T-helper 2 cell treated with Interferon-gamma antibody and Interleukin-4, amounts not matched to agents 100 ng/mL and 5 ng/mL, for 36 hours (primary cell): ENCODE data around the gene COL8A1. TPM values are rescaled to one million over a fixed set of nuclear protein-coding genes. Genes with fewer than 3 reads are reported as not detected.
"Not testable (repeated sequence)": the region's sequence is repeated elsewhere in the genome, so short reads cannot be mapped to it uniquely, and the experiment has no call there.

Experiments
- intact Hi-C: fragments of 100-400 bp; cut with micrococcal nuclease; formaldehyde crosslinking; loops from one replicate; pipeline ENCODE4 v1.15.1; 2023
- total RNA-seq: library from RNA; stranded (reverse); gene quantifications from 2 replicates; pipeline ENCODE4 v1.2.3, GENCODE V29; 2022

The COL8A1 gene
- total RNA-seq, 1 donor from 2014 or later = not detected

DNA sequence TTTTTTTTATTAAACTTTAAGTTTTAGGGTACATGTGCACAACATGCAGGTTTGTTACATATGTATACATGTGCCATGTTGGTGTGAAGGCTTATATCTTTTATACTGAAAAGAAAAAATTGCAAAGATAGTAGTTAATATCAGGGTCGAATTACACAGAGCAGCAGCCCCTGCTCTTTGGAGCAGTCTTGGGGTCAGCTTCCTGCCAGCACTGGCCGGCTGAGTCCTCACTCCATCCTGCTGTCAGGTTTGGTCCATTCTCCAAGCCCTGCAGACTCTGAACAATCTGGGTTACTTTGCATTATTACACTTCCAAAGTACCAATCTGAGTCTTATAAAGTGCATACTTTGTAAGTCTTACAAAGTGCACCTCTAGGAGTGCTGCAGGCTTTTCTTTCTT lies 66.0 kb downstream of the COL8A1 start:
- intact Hi-C loops = no loop called here

DNA sequence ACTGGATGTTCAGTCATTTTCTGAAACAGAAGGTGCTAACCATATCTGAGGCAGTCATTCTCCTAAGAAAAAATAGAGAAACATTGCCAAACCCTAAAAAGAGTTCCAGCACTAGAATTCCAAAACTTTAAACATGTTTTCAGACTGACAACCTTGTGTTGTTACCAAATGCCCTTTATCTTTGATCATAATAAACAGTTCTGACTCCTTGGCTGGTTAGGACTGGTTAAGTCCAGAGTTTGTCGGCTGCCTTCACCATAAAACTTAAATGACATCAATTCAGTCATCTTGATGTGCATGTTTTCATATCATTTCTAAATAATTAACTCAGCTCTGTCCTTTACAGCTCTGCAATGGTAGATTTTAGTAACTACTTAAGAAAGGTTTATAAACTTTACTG lies 68.0 kb downstream of the COL8A1 start:
- intact Hi-C loops = no loop called here

DNA sequence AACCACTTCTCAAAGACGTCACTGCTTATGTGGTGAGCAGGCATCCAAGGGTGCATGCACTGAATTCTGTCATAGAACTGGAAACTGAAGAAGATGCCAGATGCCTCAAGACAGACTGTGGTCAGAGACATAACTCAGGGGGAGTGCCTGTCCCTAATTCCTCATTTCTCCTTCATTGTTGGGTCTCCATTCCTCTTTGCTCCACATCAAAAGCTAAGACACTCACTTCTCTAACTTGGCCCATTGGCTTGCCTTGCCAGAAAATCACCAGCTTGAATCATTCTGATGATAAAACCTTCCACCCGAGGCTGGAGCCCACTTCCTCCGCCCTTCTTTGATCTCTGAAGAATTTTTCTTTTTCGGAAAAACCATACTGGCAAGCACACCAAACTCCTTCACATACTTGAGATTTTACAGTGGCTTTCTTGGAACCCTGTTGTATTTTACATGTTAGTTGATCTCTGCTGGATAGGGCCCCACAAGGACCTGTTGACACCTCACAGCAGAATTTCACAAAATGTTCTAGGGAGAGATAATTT lies 69.9 kb downstream of the COL8A1 start:
- intact Hi-C loops = no loop called here

DNA sequence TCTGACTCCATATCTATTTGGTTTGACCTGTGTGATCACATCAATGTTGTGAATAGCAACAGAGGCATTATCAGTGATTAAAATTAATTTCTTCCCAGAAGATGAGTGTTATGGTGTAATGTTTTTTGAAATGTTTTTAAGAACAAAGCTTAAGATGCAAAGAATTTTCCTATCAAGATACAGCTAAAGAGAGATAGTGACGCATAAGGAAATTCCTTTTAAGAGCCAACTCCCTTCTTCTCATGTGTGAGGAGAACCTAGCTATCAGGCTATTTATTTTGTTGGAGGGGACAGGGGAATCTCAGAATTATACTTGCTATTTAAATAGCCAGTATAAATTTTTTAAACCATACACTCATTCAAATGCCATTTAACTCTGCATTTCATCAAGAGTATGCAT lies 71.3 kb downstream of the COL8A1 start:
- intact Hi-C loops = no loop called here

DNA sequence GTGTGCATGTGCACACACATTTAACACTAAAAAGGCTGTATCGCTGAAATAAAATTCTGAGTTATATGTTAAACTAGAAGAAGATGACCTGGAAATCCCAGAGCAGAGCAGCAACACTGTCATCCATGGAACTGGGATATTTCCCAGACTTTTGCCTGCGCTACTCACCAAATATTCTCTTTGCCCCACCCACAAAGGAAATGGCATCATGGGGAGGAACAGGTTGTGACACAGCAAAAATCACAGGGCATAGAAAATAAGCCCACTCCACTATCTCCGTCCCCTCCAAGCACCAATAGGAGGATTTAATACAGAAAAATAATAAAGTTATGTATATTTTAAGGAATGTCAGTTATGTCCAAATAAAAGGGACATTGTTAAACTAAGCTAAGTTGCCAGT lies 71.7 kb downstream of the COL8A1 start:
- intact Hi-C loops = no loop called here

DNA sequence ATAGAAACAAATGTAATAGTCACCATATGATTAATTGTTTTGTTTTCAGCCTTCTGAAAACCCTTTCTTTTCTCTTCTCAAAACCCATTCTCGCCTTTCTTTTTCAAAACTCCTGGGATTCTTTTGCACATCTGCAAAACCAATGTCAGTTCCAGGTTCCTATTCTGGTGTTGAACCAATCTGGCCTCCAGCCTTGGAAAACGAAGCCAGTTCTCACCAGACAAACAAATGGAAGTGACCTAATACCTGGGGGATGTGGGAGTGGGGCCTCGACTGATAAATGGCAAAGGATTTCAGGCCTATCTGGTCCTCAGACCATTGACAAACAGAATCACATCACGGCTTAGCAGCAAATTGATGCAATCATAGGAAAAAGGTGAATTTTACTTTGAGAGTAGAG lies 73.0 kb downstream of the COL8A1 start:
- intact Hi-C loops = no loop called here

DNA sequence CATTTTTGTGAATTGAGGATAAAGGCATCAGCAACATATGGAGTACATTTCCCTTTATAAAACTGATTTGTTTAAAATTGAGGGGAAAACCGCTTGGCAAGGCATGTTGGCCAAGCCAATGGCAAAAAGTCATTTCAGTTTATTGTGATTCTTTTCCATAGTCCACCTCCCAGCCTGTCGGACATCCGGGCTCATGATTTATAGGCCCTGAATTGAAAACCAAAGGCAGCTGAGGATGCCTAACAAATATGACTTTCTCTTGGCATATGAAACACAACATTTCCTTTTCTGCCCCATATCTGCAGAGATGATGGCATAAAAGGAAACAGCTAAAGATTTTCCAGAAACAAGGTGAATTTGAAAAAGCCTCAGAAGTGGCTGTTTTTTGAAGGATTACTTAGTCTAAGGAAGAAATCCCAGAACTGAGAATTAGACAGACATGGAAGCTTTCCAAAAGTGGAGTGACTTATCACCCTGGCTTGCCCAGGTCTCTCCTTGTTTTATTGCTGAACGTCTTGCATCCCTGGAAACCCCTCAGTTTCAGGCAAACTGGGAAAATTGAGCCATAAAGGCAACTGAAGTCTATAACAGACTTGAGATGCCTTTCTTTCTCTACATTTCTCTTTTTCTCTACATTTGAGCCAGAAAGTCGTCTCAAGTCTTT lies 74.0 kb downstream of the COL8A1 start:
- intact Hi-C loops = no loop called here

DNA sequence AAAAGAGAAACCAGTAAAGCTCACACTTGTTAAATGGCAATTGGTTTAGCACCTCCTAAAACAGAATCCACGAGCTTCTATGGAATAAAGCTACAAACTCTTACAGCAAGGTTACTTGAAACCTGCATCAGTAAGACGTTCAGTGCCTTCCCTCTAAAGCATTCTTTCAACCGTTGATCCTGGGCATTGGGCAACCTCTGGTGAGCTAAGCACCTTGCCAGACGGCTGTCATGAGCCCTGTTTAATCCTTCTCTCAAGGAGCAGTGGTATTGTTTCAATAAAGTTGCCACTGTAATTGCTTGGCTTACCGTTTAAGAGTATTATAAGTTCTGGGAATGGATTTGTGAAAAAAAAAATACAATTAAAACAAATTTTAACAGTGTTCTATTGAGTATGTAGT lies 75.0 kb downstream of the COL8A1 start:
- intact Hi-C loops = no loop called here

DNA sequence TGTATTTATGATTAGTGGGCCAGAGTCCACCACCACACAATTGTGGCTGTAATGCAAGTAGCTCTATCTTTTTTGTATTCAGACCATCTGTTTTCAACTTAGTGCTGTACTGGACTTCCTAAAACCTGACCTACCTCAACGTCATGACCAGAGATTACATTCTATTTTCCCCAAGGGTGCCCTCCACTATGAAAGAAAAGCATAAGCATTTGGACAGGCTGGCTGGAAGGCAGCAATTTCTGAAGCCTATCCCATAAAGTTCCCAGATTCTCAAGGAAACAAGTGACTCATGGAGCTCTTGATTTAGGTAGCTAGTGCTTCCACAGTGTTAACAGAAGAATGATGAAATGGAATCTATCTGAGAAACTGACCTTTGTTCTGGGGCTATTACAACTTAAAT lies 75.8 kb downstream of the COL8A1 start:
- intact Hi-C loops = no loop called here

DNA sequence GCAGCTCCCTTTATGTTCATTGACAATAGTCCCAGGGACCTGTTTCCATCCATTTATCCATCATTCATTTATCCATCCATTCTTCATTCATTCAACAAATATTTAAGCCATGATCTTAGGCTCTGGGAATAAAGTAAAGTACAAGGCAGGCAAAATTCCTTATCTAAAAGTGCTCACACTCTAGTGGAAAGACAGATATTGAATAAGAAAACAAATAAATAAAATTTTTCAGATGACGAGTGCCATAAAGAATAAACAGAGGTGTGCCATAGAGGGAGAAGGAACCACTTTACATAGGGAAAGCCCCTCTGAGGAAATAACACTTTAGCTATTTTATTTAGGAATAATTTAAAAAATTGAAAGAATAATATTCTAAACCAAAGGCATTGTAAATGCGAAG lies 76.2 kb downstream of the COL8A1 start:
- intact Hi-C loops = no loop called here

DNA sequence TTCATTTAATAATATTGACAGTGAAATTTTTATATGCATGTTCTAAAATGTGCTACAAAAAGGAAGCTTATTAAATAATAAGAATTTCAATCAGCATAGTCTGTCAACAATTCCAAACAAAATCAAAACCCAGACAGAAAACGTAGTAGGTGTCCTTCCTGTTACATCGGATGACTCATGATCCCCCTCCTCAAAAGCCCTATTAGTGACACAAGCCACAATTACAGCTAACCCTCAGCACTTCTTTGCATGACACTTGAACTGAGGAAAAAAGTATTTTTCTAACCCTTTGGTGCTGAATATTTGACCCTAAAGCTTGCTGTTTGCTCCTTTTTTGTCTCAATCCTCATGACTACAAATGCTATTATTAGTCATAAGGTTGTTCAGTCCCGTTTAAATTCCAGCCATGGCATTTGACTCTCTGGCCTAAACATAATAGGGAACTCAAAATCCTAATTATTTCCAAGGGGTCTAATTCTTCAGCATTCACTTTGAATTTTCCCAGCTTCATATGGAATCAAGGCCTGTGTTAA lies 78.1 kb downstream of the COL8A1 start:
- intact Hi-C loops = no loop called here

DNA sequence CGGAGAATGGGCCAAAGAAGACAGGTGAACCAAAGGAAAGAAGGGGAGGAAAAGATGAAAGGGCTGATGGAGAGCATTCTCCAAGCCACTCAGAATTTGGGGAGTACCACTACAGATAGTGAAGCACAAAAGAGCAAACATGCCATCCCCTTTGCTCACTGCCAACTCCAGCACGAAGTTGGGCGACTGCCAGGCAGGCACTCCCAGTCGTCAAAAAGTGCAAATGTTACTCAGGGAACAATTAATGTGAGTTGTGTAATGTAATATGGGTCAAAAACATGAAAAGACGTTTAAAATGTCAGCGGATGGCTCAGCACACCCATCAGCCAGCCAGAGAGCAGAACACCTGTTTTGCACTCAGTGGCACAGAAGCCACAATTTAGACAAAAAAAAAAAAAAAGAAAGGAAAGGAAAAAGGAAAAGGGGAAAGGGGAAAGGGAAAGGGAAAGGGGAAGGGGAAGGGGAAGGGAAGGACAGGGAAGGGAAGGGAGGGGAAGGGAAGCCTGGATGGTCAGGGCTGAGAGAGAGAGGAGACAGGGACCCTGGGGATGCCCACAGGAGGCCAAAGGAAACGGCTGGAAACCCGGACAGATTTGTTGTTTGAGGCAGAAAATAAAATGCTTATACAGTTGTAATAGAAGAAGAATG lies 82.7 kb downstream of the COL8A1 start:
- intact Hi-C loops = no loop called here

DNA sequence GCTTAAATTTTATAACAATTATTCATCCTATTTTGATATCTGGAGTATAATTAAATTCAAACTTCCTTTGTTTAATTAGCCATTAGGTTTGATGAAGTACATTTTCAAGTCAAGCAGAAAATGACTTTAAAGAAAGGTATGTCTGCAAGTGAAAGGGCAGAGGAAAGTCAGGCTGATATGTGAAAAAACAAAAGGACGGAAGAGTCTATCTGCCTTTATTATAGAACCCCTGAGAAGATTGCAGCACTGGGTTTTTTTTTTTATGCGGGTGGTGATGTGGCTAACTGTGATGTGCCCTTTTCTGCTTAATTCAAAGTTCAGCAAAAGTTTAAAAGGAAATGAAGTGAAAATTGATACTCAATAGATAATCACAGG lies 83.2 kb downstream of the COL8A1 start:
- intact Hi-C loops = no loop called here

DNA sequence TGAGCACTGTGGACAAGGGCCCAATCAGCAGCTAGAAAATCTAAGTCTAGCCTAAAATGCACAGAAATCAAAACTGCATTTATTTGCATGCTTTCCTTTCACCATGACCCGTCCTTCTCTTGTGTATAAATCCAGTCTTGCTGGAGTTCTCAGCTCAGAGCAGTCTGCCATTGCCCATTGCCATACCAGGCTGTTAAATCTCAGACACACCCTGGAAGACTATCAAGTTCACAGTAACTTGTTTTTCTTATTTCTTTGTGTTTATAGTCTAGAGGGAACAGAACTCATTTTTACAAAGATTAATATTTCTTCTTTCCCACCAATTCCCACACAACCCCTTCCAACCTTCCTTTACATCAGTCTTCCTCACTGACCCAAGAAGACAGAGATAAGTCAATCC lies 85.9 kb downstream of the COL8A1 start:
- intact Hi-C loops = no loop called here

DNA sequence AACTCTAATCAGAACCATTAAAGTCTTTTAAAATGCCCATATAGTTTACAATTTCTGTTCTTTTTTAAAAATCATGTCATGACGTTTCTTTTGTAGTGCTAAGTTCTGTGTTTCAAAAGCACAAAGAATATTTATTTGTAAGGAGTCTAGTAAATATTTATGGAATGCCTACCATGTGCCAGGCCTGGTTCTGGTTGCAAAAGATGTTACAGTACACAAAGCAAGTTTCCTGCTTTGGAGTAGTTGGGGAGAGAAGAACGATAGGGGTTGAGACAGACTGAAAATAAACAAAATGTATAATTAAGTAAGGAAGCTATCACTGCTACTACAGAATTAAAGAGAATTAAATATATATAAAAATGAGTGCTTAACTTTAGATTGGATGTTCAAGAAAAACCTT lies 92.5 kb downstream of the COL8A1 start:
- intact Hi-C loops = no loop called here

DNA sequence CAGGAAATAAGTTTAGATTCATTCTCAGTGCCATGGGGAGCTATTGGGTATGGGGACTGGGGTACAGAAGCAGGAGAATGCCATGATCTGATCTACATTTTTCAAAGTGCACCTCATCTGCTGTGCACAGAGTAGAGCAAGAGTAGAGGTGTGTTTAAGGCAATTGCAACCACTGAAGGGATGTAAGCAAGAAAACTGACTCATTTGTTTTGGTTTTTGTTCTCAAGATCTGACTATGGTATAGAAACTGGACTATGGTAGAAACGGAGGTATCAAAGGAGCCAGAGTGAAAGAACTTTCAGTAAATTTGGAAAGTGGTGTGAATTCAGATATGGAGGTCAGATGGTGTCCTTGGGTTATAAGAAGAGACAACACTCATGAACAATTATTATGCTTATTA lies 93.1 kb downstream of the COL8A1 start:
- intact Hi-C loops = no loop called here

DNA sequence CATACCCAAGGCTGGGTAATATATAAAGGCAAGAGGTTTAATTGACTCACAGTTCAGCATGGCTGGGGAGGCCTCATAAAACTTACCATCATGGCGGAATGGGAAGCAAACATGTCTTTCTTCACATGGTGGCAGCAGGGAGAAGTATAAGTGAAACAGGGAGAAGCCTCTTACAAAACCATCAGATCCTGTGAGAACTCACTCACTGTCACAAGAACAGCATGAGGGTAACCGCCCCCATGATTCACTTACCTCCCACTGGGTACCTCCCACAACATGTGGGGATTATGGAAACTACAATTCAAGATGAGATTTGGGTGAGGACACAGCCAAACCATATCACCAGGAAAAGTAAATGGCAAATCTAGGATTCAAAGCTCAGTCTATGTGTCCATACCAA lies 102.0 kb downstream of the COL8A1 start:
- intact Hi-C loops = not testable (repeated sequence)

DNA sequence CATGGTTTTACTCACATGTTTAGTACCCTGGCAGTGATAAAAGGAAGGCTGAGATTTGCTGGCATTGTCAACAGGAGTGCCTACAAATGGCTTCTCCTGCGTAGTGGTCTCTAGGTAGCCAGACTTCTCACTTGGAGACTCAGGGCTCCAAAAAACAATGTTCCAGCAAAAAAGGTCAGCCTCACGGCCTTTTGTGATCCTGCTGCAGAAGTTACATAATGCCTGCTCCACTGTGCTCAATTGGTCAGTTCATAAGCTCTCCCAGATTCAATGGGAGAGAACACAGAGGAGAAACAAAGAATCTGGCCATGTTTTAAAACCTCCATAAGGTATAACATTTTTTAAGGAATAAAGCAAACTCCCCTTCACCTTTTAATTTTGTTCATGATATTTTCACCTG lies 103.2 kb downstream of the COL8A1 start:
- intact Hi-C loops = no loop called here

DNA sequence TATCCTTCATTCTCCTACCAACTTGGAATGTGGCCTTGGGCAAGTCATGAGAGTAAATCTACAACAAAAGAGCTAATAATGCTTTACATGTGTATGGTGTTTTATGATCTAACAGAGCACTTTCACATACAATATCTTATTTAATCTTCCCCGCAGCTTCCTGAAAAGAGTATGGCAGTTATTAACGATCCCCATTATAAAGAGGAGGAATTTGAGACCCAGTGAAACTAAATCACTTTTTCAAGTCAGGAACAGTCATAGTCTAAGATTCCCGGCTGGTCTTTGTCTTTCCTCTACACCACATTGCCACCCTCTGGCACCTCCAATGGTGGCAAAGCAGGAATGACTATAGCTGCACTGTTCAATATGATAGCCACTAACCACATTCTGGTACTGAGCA lies 109.5 kb downstream of the COL8A1 start:
- intact Hi-C loops = no loop called here

DNA sequence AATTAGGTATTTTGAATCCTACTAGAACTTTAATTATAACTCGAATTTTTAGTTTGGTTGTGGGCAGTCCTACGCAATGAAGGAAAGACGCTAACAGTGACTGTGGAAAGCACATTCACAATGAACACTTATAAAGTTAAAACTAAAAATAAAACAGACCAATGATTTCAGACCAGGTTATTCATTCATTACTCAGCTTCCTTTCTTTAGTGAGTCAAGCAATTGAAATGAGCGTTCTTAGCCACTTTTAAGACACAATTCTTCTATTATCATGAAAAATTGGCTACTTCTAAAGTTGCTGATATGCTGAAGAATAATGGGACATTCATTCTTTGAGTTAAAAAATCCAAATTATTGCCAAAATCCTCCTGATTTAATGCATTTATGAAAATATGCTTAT lies 113.3 kb downstream of the COL8A1 start:
- intact Hi-C loops = loop anchor here (5.0 to 10.0 kb wide), 2 partner anchors 934 to 1147 kb away; no protein-coding TSS in a partner anchor

DNA sequence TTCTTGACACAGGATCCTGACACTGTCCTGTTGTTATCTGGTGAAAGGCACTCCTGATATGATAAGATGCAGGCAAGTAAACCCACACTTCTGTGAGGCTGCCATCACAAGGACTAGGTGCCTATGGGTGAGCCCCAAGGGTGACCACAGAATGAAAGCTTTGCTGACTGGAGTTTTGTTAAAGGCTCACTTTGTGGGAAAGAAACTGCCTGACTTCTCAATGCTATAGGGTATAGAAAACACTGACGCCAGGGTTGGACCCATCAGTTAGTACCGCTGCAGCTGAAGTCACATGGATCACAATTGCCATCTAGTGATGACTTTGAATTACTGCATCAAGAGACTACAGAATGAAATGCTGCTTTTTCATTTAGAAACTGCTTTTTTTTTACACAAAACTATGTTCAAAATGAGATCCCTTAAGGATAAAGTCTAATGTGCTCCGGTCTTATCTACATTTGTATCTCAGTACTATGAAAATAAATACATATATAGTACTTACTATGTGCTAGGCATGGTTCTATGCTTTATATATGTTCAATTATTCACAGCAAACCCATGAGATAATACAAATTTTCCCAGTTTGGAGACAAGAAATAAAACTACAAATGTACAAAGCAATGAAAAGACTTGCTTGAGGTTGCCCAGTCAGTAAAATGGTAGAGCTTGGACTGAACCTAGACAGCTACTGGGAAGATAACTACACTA lies 115.0 kb downstream of the COL8A1 start:
- intact Hi-C loops = loop anchor here (1.0 to 10.0 kb wide), 3 partner anchors 254 to 1149 kb away; no protein-coding TSS in a partner anchor

DNA sequence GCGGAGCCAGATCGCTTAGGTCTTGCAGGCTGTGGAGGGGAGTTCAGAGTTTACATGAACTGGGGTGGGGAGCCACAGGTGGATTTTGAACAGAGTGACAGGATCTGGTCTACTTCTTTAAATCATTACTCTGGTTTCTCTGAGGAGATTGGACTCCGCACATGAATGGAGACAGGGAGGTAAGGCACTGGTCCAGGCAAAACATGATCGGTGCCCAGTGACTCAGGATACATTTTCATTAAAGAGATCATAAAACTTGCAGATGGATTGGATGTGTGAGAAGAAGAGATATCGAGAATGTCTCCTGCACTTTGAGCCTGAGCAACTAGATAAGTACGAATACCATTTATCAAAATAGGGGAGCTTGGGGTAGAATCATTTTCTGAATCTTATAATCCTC lies 117.4 kb downstream of the COL8A1 start:
- intact Hi-C loops = loop anchor here (10.0 kb wide), 1 partner anchor 1151 kb away; no protein-coding TSS in a partner anchor
